Erythroblast (primary cell): ENCODE results near the gene BRME1.

ENCODE experiments used
- GATA1 ChIP-seq: IDR thresholded peaks from 2 replicates; pipeline ENCODE4 v1.6.1; 2011; ENCODE audit warnings: low read depth, mild to moderate bottlenecking, control low read depth, low read length, moderate library complexity
- POLR2A ChIP-seq: IDR thresholded peaks from 2 replicates; pipeline ENCODE4 v1.6.1; 2011; ENCODE audit warnings: mild to moderate bottlenecking, low read length

- no peak for TF ChIP-seq POLR2A
- TF ChIP-seq GATA1, result no peak
Measured at GRCh38 chr19:13937479-13938300, 31.8 kb upstream of the BRME1 start.
